ENCODE results near the gene ZFTA. TPM values are rescaled to one million over a fixed set of nuclear protein-coding genes. Genes with fewer than 3 reads are reported as not detected.
"Not testable (repeated sequence)": the region's sequence is repeated elsewhere in the genome, so short reads cannot be mapped to it uniquely, and the experiment has no call there.

The ZFTA gene
- polyA plus RNA-seq, 2 of the 4 experiments (the other 2 are of a cell fraction) = 3.0 to 6.6 TPM

DNA sequence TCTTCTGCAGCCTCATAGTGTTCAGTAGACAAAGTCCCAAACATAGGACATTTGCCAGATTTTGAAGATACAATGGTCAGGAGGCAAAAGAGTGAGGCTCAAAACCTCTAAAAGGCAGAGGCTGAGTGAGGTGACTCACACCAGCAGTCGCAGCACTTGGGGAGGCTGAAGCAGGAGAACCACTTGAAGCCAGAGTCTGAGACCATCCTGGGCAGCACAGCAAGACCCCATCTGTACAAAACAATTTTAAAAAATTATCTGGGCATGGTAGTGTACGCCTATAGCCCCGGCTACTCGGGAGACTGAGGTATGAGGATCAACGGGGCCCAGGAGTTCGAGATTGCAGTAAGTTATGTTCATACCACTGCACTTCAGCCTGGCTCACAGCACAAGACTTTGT is 14.2 kb upstream of the ZFTA start:
- no peak overlapping the region for H3K4me2 ChIP-seq
- no peak overlapping the region for H3K27ac ChIP-seq
- POLR2A ChIA-PET = no interaction called here
- no peak for TF ChIP-seq RCOR1 (IDR thresholded peaks at IDR 0.05; ENCODE audit: low read depth, low read length)
- TF ChIP-seq, protein P1, sequence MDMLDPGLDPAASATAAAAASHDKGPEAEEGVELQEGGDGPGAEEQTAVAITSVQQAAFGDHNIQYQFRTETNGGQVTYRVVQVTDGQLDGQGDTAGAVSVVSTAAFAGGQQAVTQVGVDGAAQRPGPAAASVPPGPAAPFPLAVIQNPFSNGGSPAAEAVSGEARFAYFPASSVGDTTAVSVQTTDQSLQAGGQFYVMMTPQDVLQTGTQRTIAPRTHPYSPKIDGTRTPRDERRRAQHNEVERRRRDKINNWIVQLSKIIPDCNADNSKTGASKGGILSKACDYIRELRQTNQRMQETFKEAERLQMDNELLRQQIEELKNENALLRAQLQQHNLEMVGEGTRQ (IDR thresholded peaks at IDR 0.05) = no peak
- TF ChIP-seq JUN (IDR thresholded peaks at IDR 0.05) = no peak
- TF ChIP-seq, protein P2, sequence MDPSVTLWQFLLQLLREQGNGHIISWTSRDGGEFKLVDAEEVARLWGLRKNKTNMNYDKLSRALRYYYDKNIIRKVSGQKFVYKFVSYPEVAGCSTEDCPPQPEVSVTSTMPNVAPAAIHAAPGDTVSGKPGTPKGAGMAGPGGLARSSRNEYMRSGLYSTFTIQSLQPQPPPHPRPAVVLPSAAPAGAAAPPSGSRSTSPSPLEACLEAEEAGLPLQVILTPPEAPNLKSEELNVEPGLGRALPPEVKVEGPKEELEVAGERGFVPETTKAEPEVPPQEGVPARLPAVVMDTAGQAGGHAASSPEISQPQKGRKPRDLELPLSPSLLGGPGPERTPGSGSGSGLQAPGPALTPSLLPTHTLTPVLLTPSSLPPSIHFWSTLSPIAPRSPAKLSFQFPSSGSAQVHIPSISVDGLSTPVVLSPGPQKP (IDR thresholded peaks at IDR 0.05; ENCODE audit: low read depth, low read length) = no peak
- no peak for TF ChIP-seq FOSB (CRISPR knock-in tag; IDR thresholded peaks at IDR 0.05)
- TF ChIP-seq NR3C1 (IDR thresholded peaks at IDR 0.05) = no peak
- TF ChIP-seq HOXB13 (CRISPR knock-in tag; IDR thresholded peaks at IDR 0.05; ENCODE audit: low read depth) = no peak
- no peak for TF ChIP-seq HEYL (CRISPR knock-in tag; IDR thresholded peaks at IDR 0.05)
- no peak for TF ChIP-seq KDM5A (IDR thresholded peaks at IDR 0.05)
- TF ChIP-seq, protein P3, sequence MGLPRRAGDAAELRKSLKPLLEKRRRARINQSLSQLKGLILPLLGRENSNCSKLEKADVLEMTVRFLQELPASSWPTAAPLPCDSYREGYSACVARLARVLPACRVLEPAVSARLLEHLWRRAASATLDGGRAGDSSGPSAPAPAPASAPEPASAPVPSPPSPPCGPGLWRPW (IDR thresholded peaks at IDR 0.05) = no peak
- no peak for TF ChIP-seq ESRRA (IDR thresholded peaks at IDR 0.05; ENCODE audit: borderline replicate concordance, low read length)
- TF ChIP-seq, protein P4, sequence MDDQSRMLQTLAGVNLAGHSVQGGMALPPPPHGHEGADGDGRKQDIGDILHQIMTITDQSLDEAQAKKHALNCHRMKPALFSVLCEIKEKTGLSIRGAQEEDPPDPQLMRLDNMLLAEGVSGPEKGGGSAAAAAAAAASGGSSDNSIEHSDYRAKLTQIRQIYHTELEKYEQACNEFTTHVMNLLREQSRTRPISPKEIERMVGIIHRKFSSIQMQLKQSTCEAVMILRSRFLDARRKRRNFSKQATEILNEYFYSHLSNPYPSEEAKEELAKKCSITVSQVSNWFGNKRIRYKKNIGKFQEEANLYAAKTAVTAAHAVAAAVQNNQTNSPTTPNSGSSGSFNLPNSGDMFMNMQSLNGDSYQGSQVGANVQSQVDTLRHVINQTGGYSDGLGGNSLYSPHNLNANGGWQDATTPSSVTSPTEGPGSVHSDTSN (IDR thresholded peaks at IDR 0.05) = no peak
- TF ChIP-seq ZC3H11A (IDR thresholded peaks at IDR 0.05) = no peak
- TF ChIP-seq GATA3 (IDR thresholded peaks at IDR 0.05; ENCODE audit: borderline replicate concordance) = no peak
- no peak for FAIRE-seq
- no peak for ATAC-seq
- 84% methylated on average over 6 of the region's 6 CpGs for WGBS (ENCODE audit: missing lambda C conversion rate)
- H3K9me3 ChIP-seq = no peaks in the 10 kb centered on the region
- CTCF ChIA-PET = interaction anchor here (0.6 to 0.9 kb wide), 3 partner anchors 15 to 1629 kb away, joined by 3 read pairs; no protein-coding TSS in a partner anchor
- no peak overlapping the region for H3K4me3 ChIP-seq
- H3K4me1 ChIP-seq = peaks cover 9% of the 10 kb centered on the region; the same call in 2 of the 3 replicates
- DNase-seq (ENCODE audit: low read depth in 1 of 2, low spot score in 1 of 2) = no peak

GRCh38 chr11:63779039-63779438 is 10.5 kb upstream of the ZFTA start:
- no peak overlapping the region for H3K4me2 ChIP-seq
- ChIA-PET CTCF (interaction anchor here (1.1 to 2.6 kb wide), 4 partner anchors 11 to 167 kb away, joined by 3 to 10 read pairs (median 5); partner anchors contain the start of gene ZFTA), POLR2A (no interaction called here)
- WGBS (ENCODE audit: missing lambda C conversion rate) = 82% methylated on average over 2 of the region's 2 CpGs
- peaks cover 6% of the 10 kb centered on the region; the same call in 2 of the 3 replicates for H3K4me1 ChIP-seq
- no peak overlapping the region for H3K27ac ChIP-seq
- H3K9me3 ChIP-seq = no peaks in the 10 kb centered on the region
- DNase-seq (ENCODE audit: low read depth in 1 of 2, low spot score in 1 of 2) = no peak
- TF ChIP-seq EHMT2 (IDR thresholded peaks at IDR 0.05; ENCODE audit: low read depth) = no peak
- TF ChIP-seq JUN (IDR thresholded peaks at IDR 0.05) = no peak
- no peak for TF ChIP-seq REST (IDR thresholded peaks at IDR 0.05)
- no peak for TF ChIP-seq FOSB (CRISPR knock-in tag; IDR thresholded peaks at IDR 0.05)
- no peak for FAIRE-seq
- H3K4me3 ChIP-seq = no peak overlapping the region
- no peak for ATAC-seq

DNA sequence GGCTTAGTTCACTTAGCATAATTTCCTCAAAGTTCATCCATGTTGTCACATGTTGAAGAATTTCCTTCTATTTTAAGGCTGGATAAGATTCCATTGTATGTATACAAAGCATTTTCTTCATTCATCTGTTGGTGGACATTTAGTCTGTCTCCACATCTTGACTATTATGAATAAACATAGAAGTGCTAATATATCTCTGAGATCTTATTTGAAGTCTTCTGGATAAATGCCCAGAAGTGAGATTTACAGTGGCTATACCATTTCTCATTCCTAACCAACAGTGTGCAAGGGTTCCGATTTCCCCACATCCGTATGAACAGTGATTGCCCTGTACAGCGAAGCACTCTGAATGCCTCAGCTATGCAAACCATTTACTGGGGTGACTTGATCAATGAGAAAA is 6.6 kb upstream of the ZFTA start:
- POLR2A ChIA-PET = no interaction called here
- CTCF ChIA-PET = no interaction called here

GRCh38 chr11:63771741-63772318 is 3.3 kb upstream of the ZFTA start:
- CTCF ChIA-PET = interaction anchor here (0.8 to 1.8 kb wide), 3 partner anchors 18 to 377 kb away, joined by 3 to 8 read pairs (median 3); no protein-coding TSS in a partner anchor
- DNase-seq (ENCODE audit: low read depth in 1 of 2, low spot score in 1 of 2); H3K4me2 ChIP-seq; ATAC-seq; H3K9me3 ChIP-seq; H3K4me1 ChIP-seq; FAIRE-seq; H3K27ac ChIP-seq; H3K4me3 ChIP-seq: not testable (repeated sequence)
- POLR2A ChIA-PET = interaction anchor here (0.6 kb wide), 1 partner anchor 12 kb away, joined by 4 read pairs; no protein-coding TSS in a partner anchor
- 84% methylated on average over 2 of the region's 2 CpGs for WGBS (ENCODE audit: missing lambda C conversion rate)

More for the DNA sequence above, 6.6 kb upstream of the ZFTA start:
- 97% methylated on average over 3 of the region's 3 CpGs for WGBS (ENCODE audit: missing lambda C conversion rate)
- TF ChIP-seq MAZ (IDR thresholded peaks at IDR 0.05; ENCODE audit: borderline replicate concordance, low read depth, low read length) (no peak), KDM5A (IDR thresholded peaks at IDR 0.05) (no peak), FOSL2 (IDR thresholded peaks at IDR 0.05) (no peak), FOSL2 (CRISPR knock-in tag; IDR thresholded peaks at IDR 0.05) (no peak), ZFP36 (IDR thresholded peaks at IDR 0.05; ENCODE audit: borderline replicate concordance, partially characterized antibody) (no peak), RFX5 (IDR thresholded peaks at IDR 0.05) (no peak), HOXB5 (CRISPR knock-in tag; IDR thresholded peaks at IDR 0.05) (no peak), ZSCAN20 (CRISPR knock-in tag; IDR thresholded peaks at IDR 0.05) (no peak)
- TF ChIP-seq, protein P4 (IDR thresholded peaks at IDR 0.05) = no peak
- ATAC-seq = no peak
- no peak for DNase-seq (ENCODE audit: low read depth in 1 of 2, low spot score in 1 of 2)
- Histone ChIP-seq H3K4me1 (no peaks in the 10 kb centered on the region), H3K4me3 (no peak overlapping the region), H3K4me2 (no peak overlapping the region), H3K9me3 (no peaks in the 10 kb centered on the region), H3K27ac (no peak overlapping the region)
- FAIRE-seq = no peak
